OCI-M1 (cell line): Measurements from ENCODE around the gene CYP24A1.

Experiments
- DNase-seq: peaks from one replicate; lab custom pipeline; 2025; lab: John Stamatoyannopoulos, UW

The CYP24A1 gene

DNA sequence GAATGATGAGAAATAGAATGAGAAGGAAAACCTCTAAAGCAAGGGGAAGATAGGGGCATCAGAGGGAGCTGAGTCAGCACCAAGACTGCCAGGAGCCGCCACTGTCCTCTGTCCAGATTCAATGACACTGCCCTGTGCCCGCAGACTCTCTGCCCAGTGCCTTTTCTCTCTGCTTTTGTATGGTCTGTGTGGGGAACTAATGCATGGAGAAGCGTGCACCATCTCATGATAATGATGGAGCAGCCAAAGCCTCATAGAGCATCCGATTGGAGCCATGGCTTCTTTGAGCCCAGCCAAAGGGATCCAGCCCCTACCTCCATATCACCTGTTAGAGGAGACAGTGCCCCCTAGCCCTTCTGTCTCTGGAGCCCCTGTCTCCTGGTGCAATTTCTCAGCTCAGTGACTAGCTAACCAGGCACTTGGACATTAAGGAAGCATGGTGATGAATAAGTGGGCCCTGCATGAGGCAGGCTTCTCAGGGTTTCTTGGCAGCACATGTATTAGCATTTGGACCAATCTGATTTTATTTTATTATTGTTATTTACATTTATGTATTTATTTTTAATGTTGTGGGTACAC is 27.6 kb upstream of the CYP24A1 start:
- no peak for DNase-seq

GRCh38 chr20:54200487-54201267 is 26.9 kb upstream of the CYP24A1 start:
- DNase-seq, result no peak

DNA sequence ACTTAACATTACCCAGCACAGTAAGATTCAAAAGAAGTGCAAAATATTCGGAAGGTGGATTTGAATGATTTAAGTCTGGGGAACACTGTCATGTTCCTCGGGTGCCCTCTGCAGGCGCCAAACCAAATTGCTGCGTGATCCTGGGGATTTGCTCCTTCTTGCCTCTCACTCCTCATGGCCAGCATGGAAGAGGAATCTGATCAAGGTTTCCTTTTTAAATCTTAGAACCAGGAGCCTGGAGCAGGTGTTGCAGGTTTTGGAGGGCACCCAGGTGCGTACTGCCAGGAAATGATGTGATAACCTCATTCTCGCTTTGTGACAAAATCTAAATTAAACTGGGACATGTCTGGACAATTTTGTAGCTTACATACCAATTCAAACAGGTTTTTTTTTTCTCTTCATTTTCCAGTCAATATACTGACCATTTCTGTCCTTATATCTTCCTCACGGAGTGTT is 26.0 kb upstream of the CYP24A1 start:
- peak; percentile 84 for DNase-seq

GRCh38 chr20:54199283-54199682 is 25.5 kb upstream of the CYP24A1 start:
- no peak for DNase-seq

DNA sequence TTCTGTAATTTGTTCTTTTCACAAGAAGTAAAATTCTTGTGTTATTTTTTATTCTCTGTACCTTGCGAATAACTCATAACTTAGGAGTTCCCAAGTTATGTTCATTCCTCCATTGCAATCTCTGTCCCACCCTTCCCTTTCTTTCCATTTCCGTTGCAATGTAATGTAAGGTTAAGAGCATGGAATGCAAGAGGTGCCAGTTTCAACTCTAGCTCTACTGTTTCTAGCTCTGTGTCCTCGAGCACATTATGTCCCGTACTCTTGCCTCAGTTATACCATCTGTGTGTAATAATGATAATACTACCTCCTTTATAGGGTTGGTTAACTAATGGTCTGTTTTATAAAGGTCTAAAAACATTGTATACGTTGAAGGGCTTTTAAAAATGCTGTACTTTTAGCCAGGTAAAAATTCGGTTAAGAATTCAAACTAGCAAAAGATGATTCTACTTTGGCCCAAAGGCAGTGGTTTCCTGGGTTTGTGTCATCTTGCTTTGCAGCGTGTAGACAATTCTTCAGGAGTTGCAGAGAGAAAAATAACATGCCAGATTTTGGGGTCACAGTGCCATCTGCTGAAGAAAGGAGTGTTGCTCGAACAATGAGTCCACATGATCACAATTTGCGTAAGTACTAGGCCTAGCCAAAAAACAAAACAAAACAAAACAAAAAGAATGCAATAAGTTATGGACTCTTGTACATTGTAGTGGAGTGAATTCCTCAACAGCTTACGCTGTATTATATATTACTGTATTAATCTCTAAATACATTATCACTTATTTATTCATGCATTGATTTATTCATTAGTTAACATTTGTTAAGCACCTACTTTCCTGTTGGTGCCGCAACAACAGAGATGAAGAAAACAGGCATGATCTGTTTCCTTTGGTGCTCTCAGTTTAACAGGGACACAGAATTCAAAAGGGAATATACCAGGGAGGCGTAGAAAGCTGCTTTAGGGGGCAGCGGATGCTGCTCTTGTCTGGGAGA is 24.1 kb upstream of the CYP24A1 start:
- peak; percentile 21 for DNase-seq

DNA sequence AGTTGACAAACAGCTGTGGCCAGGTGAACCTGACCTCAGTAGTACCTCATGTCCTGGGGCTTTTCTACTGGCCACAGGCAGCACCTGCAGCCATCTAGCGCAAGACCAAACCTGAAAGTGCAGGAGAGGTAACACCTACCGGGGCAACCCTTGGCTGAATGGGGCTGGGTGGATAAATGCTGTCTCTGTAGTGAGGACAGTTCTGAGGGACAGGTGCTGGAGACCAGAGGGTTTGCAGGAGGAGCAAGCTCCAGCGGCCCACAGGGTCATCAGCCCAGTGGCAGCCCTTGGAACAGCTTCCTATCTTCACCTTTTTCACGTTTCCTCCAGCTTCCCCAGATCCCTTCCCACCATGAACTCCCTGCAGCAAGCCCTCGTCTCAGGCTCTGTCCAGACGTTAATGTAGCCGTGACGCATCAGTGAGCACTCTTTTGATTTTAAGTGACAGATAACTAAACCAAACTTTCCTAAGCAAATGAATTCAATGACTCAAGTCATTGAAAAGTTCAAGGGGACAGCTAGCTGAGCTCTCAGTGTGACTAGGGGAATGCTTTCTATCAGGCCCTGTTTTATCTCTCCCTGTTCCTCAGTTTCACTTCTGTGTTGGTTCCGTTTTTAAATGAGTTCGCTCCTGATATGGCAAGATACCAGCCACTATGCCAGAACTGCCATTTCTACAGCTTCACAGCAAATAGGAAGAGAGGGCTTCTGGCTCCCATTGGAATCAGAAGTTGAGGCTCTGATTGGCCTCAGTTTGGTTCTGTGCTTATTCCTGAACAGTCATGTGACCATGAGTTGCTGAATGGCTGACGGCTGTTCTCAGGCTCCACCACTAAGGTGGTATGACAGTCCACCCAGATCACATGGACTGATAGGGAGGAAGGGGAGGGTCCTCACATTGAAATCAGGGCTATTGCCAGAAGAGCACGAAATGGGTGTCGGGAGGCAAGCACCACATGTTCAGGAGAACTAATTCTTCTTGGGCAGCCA is 22.0 kb upstream of the CYP24A1 start:
- DNase-seq, result peak; percentile 26

DNA sequence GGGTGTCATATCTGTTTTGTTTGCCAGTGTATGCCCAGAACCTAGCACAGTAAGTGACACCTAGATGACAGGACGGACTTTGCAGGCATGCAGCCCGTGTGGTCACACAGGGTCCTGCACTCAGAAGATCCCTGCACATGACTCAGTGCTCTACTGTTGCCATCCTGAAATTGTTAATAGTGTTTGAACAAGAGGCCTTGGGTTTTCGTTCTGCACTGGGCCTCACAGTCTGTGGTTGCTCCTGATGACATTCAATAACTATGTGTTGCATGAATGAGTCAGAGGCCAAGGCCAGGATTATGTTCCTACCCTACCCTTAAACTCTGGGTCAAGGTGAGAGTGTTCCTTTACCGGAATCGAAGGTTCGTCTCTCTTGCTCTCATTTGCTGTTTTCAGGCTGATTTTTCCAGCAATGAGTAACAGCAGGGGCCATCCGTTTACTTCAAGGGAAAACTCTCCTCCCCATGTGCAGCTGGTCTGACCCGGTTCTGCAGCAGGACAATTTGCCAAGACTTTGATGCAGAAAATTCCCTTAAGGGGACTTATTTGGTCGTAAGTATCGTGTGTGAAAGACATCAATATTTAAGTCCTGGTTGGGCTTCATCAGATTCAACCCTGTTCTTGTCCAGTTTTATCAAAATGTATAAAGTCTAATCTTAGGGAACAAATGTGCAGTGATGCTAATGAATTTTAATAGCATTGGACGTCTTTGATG is 21.1 kb upstream of the CYP24A1 start:
- no peak for DNase-seq

GRCh38 chr20:54193817-54194216 is 20.0 kb upstream of the CYP24A1 start:
- DNase-seq, result no peak

- DNase-seq, result no peak
These were observed 16.4 kb upstream of the CYP24A1 start for GRCh38 chr20:54190217-54190616.

- DNase-seq, result no peak
These were observed 15.8 kb upstream of the CYP24A1 start for GRCh38 chr20:54189630-54190029.

- DNase-seq, result no peak
These were observed 14.5 kb upstream of the CYP24A1 start for GRCh38 chr20:54188132-54188849.

GRCh38 chr20:54184904-54185626 is 11.3 kb upstream of the CYP24A1 start:
- DNase-seq, result no peak

DNA sequence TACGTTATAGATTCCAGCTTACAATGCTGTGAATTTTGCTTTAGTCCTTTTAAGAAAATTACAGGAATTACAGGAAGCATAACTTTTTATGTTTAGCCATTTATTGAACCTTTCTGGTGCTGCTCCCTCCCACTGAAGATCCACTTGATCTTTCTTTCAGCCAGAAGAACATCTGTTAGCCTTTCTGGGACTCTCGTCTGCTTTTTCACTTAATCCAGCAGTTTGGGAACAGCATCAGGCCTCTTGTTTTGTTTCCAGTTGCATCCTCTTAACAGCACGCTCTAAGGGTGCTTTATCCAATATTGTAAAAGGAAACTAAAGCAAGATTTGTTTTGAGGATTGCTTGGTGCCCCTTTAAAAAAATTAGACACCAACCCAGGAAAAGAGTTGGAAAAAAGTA is 10.3 kb upstream of the CYP24A1 start:
- no peak for DNase-seq

DNA sequence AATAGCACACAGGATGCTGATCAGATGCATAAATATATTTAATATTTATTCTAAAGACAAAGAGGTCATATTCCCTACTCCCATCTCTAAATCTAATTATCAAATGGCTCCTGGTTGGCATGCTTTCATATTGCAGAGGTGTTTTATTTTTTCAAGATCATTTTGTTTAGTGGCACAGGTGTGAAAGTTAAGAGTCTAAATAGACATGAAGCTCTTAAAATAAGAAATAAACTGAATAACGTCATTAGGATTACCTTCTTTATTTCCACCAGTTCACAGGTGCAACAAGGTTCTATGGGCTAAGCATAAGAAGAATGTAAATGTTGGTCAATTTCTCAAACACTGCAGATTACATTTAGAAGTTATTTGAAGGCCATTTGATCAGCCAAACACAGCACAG is 7.1 kb upstream of the CYP24A1 start:
- no peak for DNase-seq

DNA sequence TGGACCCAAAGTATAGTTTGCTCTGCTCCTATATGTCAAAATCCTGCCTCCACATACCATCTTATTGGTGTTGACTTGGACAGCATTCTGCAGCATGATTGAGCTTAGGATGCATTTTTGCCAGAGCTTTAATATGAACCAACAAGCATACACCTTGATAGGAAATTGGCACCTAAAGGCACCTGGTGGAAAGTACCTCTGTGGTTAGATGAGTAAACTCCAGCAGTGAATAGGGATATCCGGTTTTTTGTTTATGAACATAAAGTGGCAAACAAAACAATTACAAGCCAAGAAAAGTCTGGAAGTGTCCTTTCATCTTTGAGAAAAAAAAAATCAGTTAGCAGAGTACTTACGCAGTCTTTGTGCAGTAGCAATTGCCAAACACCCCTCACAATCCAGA is 6.2 kb upstream of the CYP24A1 start:
- DNase-seq, result no peak

DNA sequence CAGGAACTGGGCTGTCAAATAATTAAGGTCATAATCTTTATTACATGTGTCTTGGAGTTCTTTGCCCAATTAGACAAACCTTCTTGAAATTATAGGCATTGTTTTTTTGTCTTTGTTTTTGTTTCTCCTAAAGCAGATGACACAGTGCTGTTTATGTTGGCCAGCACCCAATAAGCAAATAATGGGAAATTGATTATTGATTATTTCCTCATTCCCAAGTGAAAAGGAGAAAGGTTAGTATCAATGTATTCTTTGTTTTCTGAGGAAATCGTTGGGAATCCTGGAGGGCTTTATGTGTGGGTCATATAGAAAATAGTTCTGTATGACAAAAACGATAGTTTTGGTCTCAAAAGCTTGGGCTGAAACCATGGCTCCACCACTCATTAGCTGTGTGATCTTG is 4.5 kb upstream of the CYP24A1 start:
- DNase-seq, result no peak

DNA sequence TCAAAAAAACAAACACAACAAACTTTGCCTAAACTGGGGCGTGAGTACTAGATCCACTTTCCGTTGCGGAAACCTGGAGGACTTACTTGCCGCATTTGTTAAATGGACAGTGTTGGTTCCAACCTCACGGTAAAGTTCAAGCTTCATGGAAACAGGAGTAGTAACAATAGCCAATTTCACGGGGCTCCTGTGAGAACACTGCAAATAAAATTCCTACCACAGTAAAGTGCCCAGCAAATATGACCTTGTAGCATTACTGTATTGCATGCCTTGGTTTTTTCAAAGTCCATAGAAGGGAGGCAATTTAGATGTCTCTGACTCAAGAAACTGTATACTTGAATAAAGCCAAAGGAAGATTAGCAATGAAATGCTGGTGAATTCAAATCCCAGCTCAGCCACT is 3.6 kb upstream of the CYP24A1 start:
- no peak for DNase-seq

GRCh38 chr20:54176610-54177009 is 2.8 kb upstream of the CYP24A1 start:
- DNase-seq, result no peak

DNA sequence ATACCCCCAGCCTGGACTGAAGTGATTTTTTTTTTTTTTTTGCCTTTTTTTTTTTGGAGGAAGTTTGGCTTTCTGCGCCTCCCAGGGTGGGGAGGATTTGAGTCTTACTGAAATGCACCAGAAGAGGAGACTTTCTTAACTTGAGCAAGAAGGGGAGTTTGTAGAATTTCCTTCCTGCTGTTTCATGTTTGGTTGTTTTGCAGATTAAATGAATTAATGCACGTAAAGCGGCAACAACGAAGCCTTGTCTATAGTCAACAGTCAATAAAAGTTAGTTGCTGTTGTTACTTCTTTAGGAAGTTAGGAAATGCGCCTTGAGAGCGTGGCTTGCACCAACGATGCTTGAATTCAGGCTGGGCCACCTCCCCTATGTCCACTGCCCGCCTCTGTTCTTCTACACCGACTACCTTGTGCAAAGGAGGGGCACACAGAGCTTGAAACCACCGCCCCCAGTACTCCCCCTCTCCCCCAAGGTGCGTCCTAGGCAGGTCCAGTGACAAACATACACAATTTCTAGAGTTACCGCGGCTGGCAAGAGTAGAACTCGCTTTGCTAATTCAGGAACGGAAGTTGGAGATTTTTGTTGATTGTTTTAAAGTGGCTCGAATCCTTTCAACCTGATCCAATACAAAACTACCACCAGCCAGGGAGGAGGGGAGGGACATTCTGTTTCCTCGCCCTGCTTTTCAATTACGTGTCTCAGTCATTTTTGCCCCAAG is 830 bp upstream of the CYP24A1 start:
- no peak for DNase-seq
